HG03066 (cell line): ENCODE results near the gene COPS7B.
"Not testable (repeated sequence)": the region's sequence is repeated elsewhere in the genome, so short reads cannot be mapped to it uniquely, and the experiment has no call there.

Experiments
- ATAC-seq: cut with Tn5 transposase; IDR thresholded peaks from one replicate; pipeline ENCODE4 v1.9.1; 2021; ENCODE audit warnings: low read depth; ENCODE audit not compliant: unreplicated experiment

COPS7B gene

GRCh38 chr2:231786177-231786916 lies at the start of gene COPS7B:
COPS7B (plus strand) TSS chr2:231786445; CDS start chr2:231788571, 2,126 bp downstream.
- ATAC-seq: peak; percentile 48

GRCh38 chr2:231737761-231738160 lies 48.5 kb upstream of the COPS7B start:
- ATAC-seq: no peak

- no peak for ATAC-seq
Observed at GRCh38 chr2:231743376-231744116, 42.7 kb upstream of the COPS7B start.

- no peak for ATAC-seq
Observed at GRCh38 chr2:231745303-231746038, 40.8 kb upstream of the COPS7B start.

- not testable (repeated sequence) for ATAC-seq
Observed at GRCh38 chr2:231748153-231748896, 37.9 kb upstream of the COPS7B start.

GRCh38 chr2:231749016-231749415 lies 37.2 kb upstream of the COPS7B start:
- ATAC-seq: not testable (repeated sequence)

- ATAC-seq: no peak
Observed at GRCh38 chr2:231751042-231751815, 35.0 kb upstream of the COPS7B start.

GRCh38 chr2:231752061-231752460 lies 34.2 kb upstream of the COPS7B start:
- ATAC-seq: no peak

- ATAC-seq: no peak
Observed at GRCh38 chr2:231761735-231762134, 24.5 kb upstream of the COPS7B start.

GRCh38 chr2:231764124-231764523 lies 22.1 kb upstream of the COPS7B start:
- ATAC-seq: no peak

GRCh38 chr2:231764760-231765159 lies 21.5 kb upstream of the COPS7B start:
- no peak for ATAC-seq

GRCh38 chr2:231765496-231765929 lies 20.7 kb upstream of the COPS7B start:
- no peak for ATAC-seq

GRCh38 chr2:231769170-231770136 lies 16.8 kb upstream of the COPS7B start:
- no peak for ATAC-seq

GRCh38 chr2:231780123-231780908 lies 5.9 kb upstream of the COPS7B start:
- ATAC-seq: peak; percentile 20

GRCh38 chr2:231780909-231781797 lies 5.1 kb upstream of the COPS7B start, which contains the start of gene PDE6D:
PDE6D (minus strand) TSS chr2:231781282; CDS start chr2:231781114, 168 bp downstream.
- peak; percentile 83 for ATAC-seq

GRCh38 chr2:231781798-231782726 lies 4.2 kb upstream of the COPS7B start:
- no peak for ATAC-seq
